Measurements from ENCODE around the gene OGFRL1. TPM values are rescaled to one million over a fixed set of nuclear protein-coding genes. Genes with fewer than 3 reads are reported as not detected.

The OGFRL1 gene
- total RNA-seq = 10.6 and 18.3 TPM in 2 replicates

GRCh38 chr6:71288228-71289038 lies at the start of gene OGFRL1:
Gene OGFRL1, plus strand, starts transcription at chr6:71288811. Its CDS starts 126 bp downstream, at chr6:71288937.

Data from pericardium fibroblast (primary cell).